ENCODE data around the gene CIDEA. TPM values are rescaled to one million over a fixed set of nuclear protein-coding genes. Genes with fewer than 3 reads are reported as not detected.

CIDEA gene
- total RNA-seq, 1 donor from 2014 or later, result not detected

GRCh38 chr18:12313530-12314245 is 59.5 kb downstream of the CIDEA start:
- TF ChIP-seq CTCF (IDR thresholded peaks at IDR 0.05), result no peak
- H3K9me3 Mint-ChIP-seq (ENCODE audit: unreplicated experiment), result peaks cover 5% of the 10 kb centered on the region
- peak overlapping the region; percentile 44 for H3K27ac Mint-ChIP-seq (ENCODE audit: unreplicated experiment)
- H3K4me1 Mint-ChIP-seq (ENCODE audit: unreplicated experiment), result peaks cover 62% of the 10 kb centered on the region
- H3K27me3 Mint-ChIP-seq (ENCODE audit: unreplicated experiment), result no peaks in the 10 kb centered on the region
- peaks cover 46% of the 10 kb centered on the region for H3K36me3 Mint-ChIP-seq (ENCODE audit: unreplicated experiment)
- no peak for DNase-seq (ENCODE audit: extremely low spot score, unreplicated experiment)
- H3K4me3 Mint-ChIP-seq (ENCODE audit: unreplicated experiment), result no peak overlapping the region

GRCh38 chr18:12314591-12315305 is 60.6 kb downstream of the CIDEA start:
- H3K4me3 Mint-ChIP-seq (ENCODE audit: unreplicated experiment), result no peak overlapping the region
- peak overlapping the region; percentile 31 for H3K27ac Mint-ChIP-seq (ENCODE audit: unreplicated experiment)
- H3K27me3 Mint-ChIP-seq (ENCODE audit: unreplicated experiment), result no peaks in the 10 kb centered on the region
- no peak for TF ChIP-seq CTCF (IDR thresholded peaks at IDR 0.05)
- peaks cover 5% of the 10 kb centered on the region for H3K9me3 Mint-ChIP-seq (ENCODE audit: unreplicated experiment)
- H3K4me1 Mint-ChIP-seq (ENCODE audit: unreplicated experiment), result peaks cover 58% of the 10 kb centered on the region
- no peak for DNase-seq (ENCODE audit: extremely low spot score, unreplicated experiment)
- peaks cover 45% of the 10 kb centered on the region for H3K36me3 Mint-ChIP-seq (ENCODE audit: unreplicated experiment)

- H3K27ac Mint-ChIP-seq (ENCODE audit: unreplicated experiment), result peak overlapping the region; percentile 68
- no peaks in the 10 kb centered on the region for H3K27me3 Mint-ChIP-seq (ENCODE audit: unreplicated experiment)
- DNase-seq (ENCODE audit: extremely low spot score, unreplicated experiment), result no peak
- H3K4me1 Mint-ChIP-seq (ENCODE audit: unreplicated experiment), result peaks cover 56% of the 10 kb centered on the region
- peaks cover 42% of the 10 kb centered on the region for H3K36me3 Mint-ChIP-seq (ENCODE audit: unreplicated experiment)
- peaks cover 5% of the 10 kb centered on the region for H3K9me3 Mint-ChIP-seq (ENCODE audit: unreplicated experiment)
- no peak overlapping the region for H3K4me3 Mint-ChIP-seq (ENCODE audit: unreplicated experiment)
- no peak for TF ChIP-seq CTCF (IDR thresholded peaks at IDR 0.05)
These were observed 61.3 kb downstream of the CIDEA start for GRCh38 chr18:12315490-12315889.

- no peak for DNase-seq (ENCODE audit: extremely low spot score, unreplicated experiment)
- H3K4me3 Mint-ChIP-seq (ENCODE audit: unreplicated experiment), result no peak overlapping the region
- TF ChIP-seq CTCF (IDR thresholded peaks at IDR 0.05), result no peak
- peaks cover 56% of the 10 kb centered on the region for H3K4me1 Mint-ChIP-seq (ENCODE audit: unreplicated experiment)
- no peaks in the 10 kb centered on the region for H3K27me3 Mint-ChIP-seq (ENCODE audit: unreplicated experiment)
- peaks cover 5% of the 10 kb centered on the region for H3K9me3 Mint-ChIP-seq (ENCODE audit: unreplicated experiment)
- peak overlapping the region; percentile 68 for H3K27ac Mint-ChIP-seq (ENCODE audit: unreplicated experiment)
- H3K36me3 Mint-ChIP-seq (ENCODE audit: unreplicated experiment), result peaks cover 40% of the 10 kb centered on the region
These were observed 61.8 kb downstream of the CIDEA start for GRCh38 chr18:12315911-12316310.

GRCh38 chr18:12317664-12318333 is 63.6 kb downstream of the CIDEA start:
- no peak for DNase-seq (ENCODE audit: extremely low spot score, unreplicated experiment)
- H3K4me1 Mint-ChIP-seq (ENCODE audit: unreplicated experiment), result peaks cover 60% of the 10 kb centered on the region
- peak overlapping the region; percentile 68 for H3K27ac Mint-ChIP-seq (ENCODE audit: unreplicated experiment)
- no peaks in the 10 kb centered on the region for H3K27me3 Mint-ChIP-seq (ENCODE audit: unreplicated experiment)
- peaks cover 32% of the 10 kb centered on the region for H3K36me3 Mint-ChIP-seq (ENCODE audit: unreplicated experiment)
- no peak overlapping the region for H3K4me3 Mint-ChIP-seq (ENCODE audit: unreplicated experiment)
- TF ChIP-seq CTCF (IDR thresholded peaks at IDR 0.05), result no peak
- no peaks in the 10 kb centered on the region for H3K9me3 Mint-ChIP-seq (ENCODE audit: unreplicated experiment)

Measured in osteocyte (in vitro differentiated cells).